Esophagus squamous epithelium (tissue), 4 donors: ENCODE results near the gene PCDHB11.
"Not testable (repeated sequence)": the region's sequence is repeated elsewhere in the genome, so short reads cannot be mapped to it uniquely, and the experiment has no call there.

Experiments used
- CTCF ChIP-seq, 6 experiments: fragments of 450-650 bp in 4 of 6; fragments of 200-600 bp in 2 of 6; sonication (generic) in 2 of 6; IDR thresholded peaks; one replicate each; pipeline ENCODE4 v1.5.1; 2016 to 2019; ENCODE audit warnings: antibody characterized with exemption in 6 of 6, mild to moderate bottlenecking in 4 of 6, moderate library complexity in 4 of 6
- POLR2A ChIP-seq, 4 donors: fragments of 450-650 bp; IDR thresholded peaks; one replicate each; pipeline ENCODE4 v1.6.1; 2017; ENCODE audit warnings: antibody characterized with exemption in 4 of 4, mild to moderate bottlenecking in 4 of 4, moderate library complexity in 3 of 4

- not testable (repeated sequence) for TF ChIP-seq CTCF, POLR2A (IDR thresholded peaks at IDR 0.05)
These were observed 5.1 kb upstream of the PCDHB11 start for GRCh38 chr5:141194332-141194731.
